HG02588 (cell line): ENCODE results near the gene ADAM33.

Experiments used
- ATAC-seq: cut with Tn5 transposase; IDR thresholded peaks from one replicate; pipeline ENCODE4 v1.9.1; 2021; ENCODE audit warnings: mild to moderate bottlenecking, moderate library complexity; ENCODE audit not compliant: unreplicated experiment

ADAM33 gene

GRCh38 chr20:3691306-3691705, 9.5 kb upstream of the ADAM33 start:
- no peak for ATAC-seq

- no peak for ATAC-seq
Measured at GRCh38 chr20:3690413-3690812, 8.6 kb upstream of the ADAM33 start.

- ATAC-seq: no peak
Measured at GRCh38 chr20:3689978-3690377, 8.2 kb upstream of the ADAM33 start.

- no peak for ATAC-seq
Measured at GRCh38 chr20:3687655-3688054, 5.8 kb upstream of the ADAM33 start.

- no peak for ATAC-seq
Measured at GRCh38 chr20:3686867-3687321, 5.1 kb upstream of the ADAM33 start.

GRCh38 chr20:3686421-3686820, 4.6 kb upstream of the ADAM33 start:
- ATAC-seq: no peak

- ATAC-seq: no peak
Measured at GRCh38 chr20:3685341-3685740, 3.5 kb upstream of the ADAM33 start.

- ATAC-seq: no peak
Measured at GRCh38 chr20:3681352-3681930, 369 bp downstream of the ADAM33 start.

GRCh38 chr20:3680701-3681351, 984 bp downstream of the ADAM33 start:
- no peak for ATAC-seq

- ATAC-seq: no peak
Measured at GRCh38 chr20:3679749-3680700, 1.8 kb downstream of the ADAM33 start.

GRCh38 chr20:3678856-3679720, 2.7 kb downstream of the ADAM33 start:
- no peak for ATAC-seq

GRCh38 chr20:3678198-3678597, 3.6 kb downstream of the ADAM33 start:
- no peak for ATAC-seq

GRCh38 chr20:3677733-3678132, 4.1 kb downstream of the ADAM33 start:
- no peak for ATAC-seq

- ATAC-seq: no peak
Measured at GRCh38 chr20:3674995-3675900, 6.6 kb downstream of the ADAM33 start.

- no peak for ATAC-seq
Measured at GRCh38 chr20:3674447-3674846, 7.4 kb downstream of the ADAM33 start.

GRCh38 chr20:3673221-3674070, 8.4 kb downstream of the ADAM33 start:
- no peak for ATAC-seq

- ATAC-seq: no peak
Measured at GRCh38 chr20:3672547-3673171, 9.2 kb downstream of the ADAM33 start.

- no peak for ATAC-seq
Measured at GRCh38 chr20:3671986-3672546, 9.7 kb downstream of the ADAM33 start.
